ENCODE measurements around the gene VPS13D.

DNA sequence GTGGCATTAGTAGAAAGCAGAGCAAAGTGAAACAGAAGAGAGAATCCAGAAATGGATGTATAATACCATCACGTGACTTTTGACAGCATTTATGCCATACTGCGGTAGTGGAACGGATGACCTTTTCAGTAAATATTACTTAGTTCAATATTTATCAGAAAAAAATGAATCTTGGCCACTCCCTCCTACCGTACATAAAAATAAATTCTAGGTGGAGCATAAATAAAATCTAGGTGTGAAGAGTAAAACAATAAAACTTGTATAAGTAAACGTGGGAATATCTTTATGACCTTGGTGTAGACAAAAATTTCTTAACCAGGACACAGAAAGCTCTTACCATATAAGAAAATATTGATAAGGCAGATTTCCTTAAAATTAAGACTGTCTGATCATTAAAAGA is 182.6 kb downstream of the VPS13D start:
- TF ChIP-seq CTCF (conservative IDR thresholded peaks at IDR 0.05 in 1 of 2, IDR thresholded peaks at IDR 0.05 in 1 of 2; ENCODE audit: extremely low read depth in 1 of 2, insufficient read depth in 1 of 2, low read depth in 1 of 2, low read length in 2 of 2) (no peak), EZH2 (IDR thresholded peaks at IDR 0.05; ENCODE audit: borderline replicate concordance, low read length) (no peak)

Measured in mammary epithelial cell (primary cell).